Vagina (tissue), 2 donors: ENCODE results near the gene GPC5. TPM values are rescaled to one million over a fixed set of nuclear protein-coding genes. Genes with fewer than 3 reads are reported as not detected.

Source experiments
- DNase-seq, 2 donors: peaks; one replicate each; pipeline ENCODE4 v3.0.0-alpha.2; 2017; ENCODE audit errors: extremely low spot score in 2 of 2
- H3K27ac ChIP-seq: fragments of 200-600 bp; sonication (generic); one replicate; pipeline ENCODE4 v1.5.1; 2019
- H3K27me3 ChIP-seq: fragments of 200-600 bp; sonication (generic); one replicate; pipeline ENCODE4 v1.5.1; 2019
- H3K36me3 ChIP-seq, 2 donors: fragments of 200-600 bp; sonication (generic); one replicate each; pipeline ENCODE4 v1.5.1; 2017 to 2019
- H3K4me1 ChIP-seq: fragments of 200-600 bp; sonication (generic); one replicate; pipeline ENCODE4 v1.5.1; 2019
- H3K4me3 ChIP-seq, 2 donors: fragments of 200-600 bp; sonication (generic); 1 replicate in 1 of 2; 2 replicates in 1 of 2; pipeline ENCODE4 v1.5.1; 2016 to 2019
- H3K9me3 ChIP-seq: fragments of 200-600 bp; sonication (generic); one replicate; pipeline ENCODE4 v1.5.1; 2019
- CTCF ChIP-seq, 3 experiments: fragments of 450-650 bp in 2 of 3; fragments of 200-600 bp in 1 of 3; sonication (generic) in 1 of 3; IDR thresholded peaks; one replicate each; pipeline ENCODE4 v1.5.1; 2017 to 2019; ENCODE audit warnings: antibody characterized with exemption in 3 of 3, mild to moderate bottlenecking in 2 of 3, moderate library complexity in 2 of 3
- POLR2A ChIP-seq, 2 donors: fragments of 450-650 bp; IDR thresholded peaks; one replicate each; pipeline ENCODE4 v1.6.1; 2017; ENCODE audit warnings: antibody characterized with exemption in 2 of 2, mild to moderate bottlenecking in 2 of 2, moderate library complexity in 2 of 2
- POLR2AphosphoS5 ChIP-seq, 2 donors: sonication (generic); formaldehyde crosslinking; IDR thresholded peaks; one replicate each; pipeline ENCODE4 v1.9.0; 2017; ENCODE audit warnings: antibody characterized with exemption in 2 of 2, mild to moderate bottlenecking in 2 of 2, low read depth in 1 of 2; ENCODE audit not compliant: insufficient read depth in 1 of 2
- intact Hi-C: fragments of 100-400 bp; cut with DNase I; formaldehyde crosslinking; loops from one replicate; pipeline ENCODE4 v1.15.1; 2023
- total RNA-seq: library from RNA; depleted of rRNA; stranded (reverse); fragments of >200 nt; gene quantifications from one replicate; pipeline ENCODE4 v1.2.3, GENCODE V29; 2016

Gene GPC5
- total RNA-seq, 1 donor from 2014 or later = 1.7 TPM

- Histone ChIP-seq H3K27me3 (no peaks in the 10 kb centered on the region), H3K27ac (no peak overlapping the region), H3K4me3 (no peak overlapping the region), H3K36me3 (no peaks in the 10 kb centered on the region), H3K4me1 (no peaks in the 10 kb centered on the region), H3K9me3 (no peaks in the 10 kb centered on the region)
- DNase-seq = no peak
- TF ChIP-seq CTCF (IDR thresholded peaks at IDR 0.05) (no peak), POLR2AphosphoS5 (IDR thresholded peaks at IDR 0.05; ENCODE audit: insufficient read depth in 1 of 2, low read depth in 1 of 2) (no peak), POLR2A (IDR thresholded peaks at IDR 0.05) (no peak)
- intact Hi-C loops = no loop called here
Observed at GRCh38 chr13:92613921-92614320, 1215.5 kb downstream of the GPC5 start.

- Histone ChIP-seq H3K4me3 (no peak overlapping the region), H3K27me3 (no peaks in the 10 kb centered on the region), H3K36me3 (no peaks in the 10 kb centered on the region), H3K27ac (no peak overlapping the region), H3K9me3 (no peaks in the 10 kb centered on the region), H3K4me1 (no peaks in the 10 kb centered on the region)
- intact Hi-C loops = no loop called here
- no peak for TF ChIP-seq POLR2AphosphoS5 (IDR thresholded peaks at IDR 0.05; ENCODE audit: insufficient read depth in 1 of 2, low read depth in 1 of 2)
- TF ChIP-seq CTCF (IDR thresholded peaks at IDR 0.05) = no peak
- TF ChIP-seq POLR2A (IDR thresholded peaks at IDR 0.05) = no peak
- DNase-seq = no peak
Observed at GRCh38 chr13:92621985-92622384, 1223.6 kb downstream of the GPC5 start.

- Histone ChIP-seq H3K27me3 (no peaks in the 10 kb centered on the region), H3K4me3 (no peak overlapping the region), H3K36me3 (no peaks in the 10 kb centered on the region), H3K4me1 (no peaks in the 10 kb centered on the region), H3K27ac (no peak overlapping the region), H3K9me3 (no peaks in the 10 kb centered on the region)
- no peak for DNase-seq
- TF ChIP-seq CTCF (IDR thresholded peaks at IDR 0.05) (no peak), POLR2AphosphoS5 (IDR thresholded peaks at IDR 0.05; ENCODE audit: insufficient read depth in 1 of 2, low read depth in 1 of 2) (no peak), POLR2A (IDR thresholded peaks at IDR 0.05) (no peak)
- intact Hi-C loops = no loop called here
Observed at GRCh38 chr13:92622905-92623304, 1224.5 kb downstream of the GPC5 start.

GRCh38 chr13:92626274-92626673 is 1227.9 kb downstream of the GPC5 start:
- Histone ChIP-seq H3K4me3 (no peak overlapping the region), H3K9me3 (no peaks in the 10 kb centered on the region), H3K27me3 (no peaks in the 10 kb centered on the region), H3K36me3 (no peaks in the 10 kb centered on the region), H3K27ac (no peak overlapping the region), H3K4me1 (no peaks in the 10 kb centered on the region)
- TF ChIP-seq POLR2AphosphoS5 (IDR thresholded peaks at IDR 0.05; ENCODE audit: insufficient read depth in 1 of 2, low read depth in 1 of 2) (no peak), POLR2A (IDR thresholded peaks at IDR 0.05) (no peak), CTCF (IDR thresholded peaks at IDR 0.05) (no peak)
- intact Hi-C loops = no loop called here
- no peak for DNase-seq

- TF ChIP-seq POLR2A (IDR thresholded peaks at IDR 0.05) (no peak), POLR2AphosphoS5 (IDR thresholded peaks at IDR 0.05; ENCODE audit: insufficient read depth in 1 of 2, low read depth in 1 of 2) (no peak), CTCF (IDR thresholded peaks at IDR 0.05) (no peak)
- DNase-seq = no peak
- intact Hi-C loops = no loop called here
Observed at GRCh38 chr13:92640936-92641335, 1242.5 kb downstream of the GPC5 start.

More at GRCh38 chr13:92640936-92641335, 1242.5 kb downstream of the GPC5 start:
- Histone ChIP-seq H3K27ac (no peak overlapping the region), H3K4me3 (no peak overlapping the region), H3K27me3 (no peaks in the 10 kb centered on the region), H3K36me3 (no peaks in the 10 kb centered on the region), H3K9me3 (no peaks in the 10 kb centered on the region), H3K4me1 (no peaks in the 10 kb centered on the region)
